Glomerular visceral epithelial cell (primary cell): Measurements from ENCODE around the gene ABHD12.
"Not testable (repeated sequence)": the region's sequence is repeated elsewhere in the genome, so short reads cannot be mapped to it uniquely, and the experiment has no call there.

ENCODE experiments used
- DNase-seq: peaks from one replicate; pipeline ENCODE4 v3.0.0-alpha.2; 2016; ENCODE audit errors: extremely low spot score

The ABHD12 gene

GRCh38 chr20:25390538-25391528 lies at the start of gene ABHD12:
ABHD12 (minus strand) TSS chr20:25390835; CDS start chr20:25390703, 132 bp downstream.
- DNase-seq: peak; percentile 99

GRCh38 chr20:25439328-25439727 lies 48.7 kb upstream of the ABHD12 start:
- DNase-seq: no peak

GRCh38 chr20:25437153-25437581 lies 46.5 kb upstream of the ABHD12 start:
- no peak for DNase-seq

- DNase-seq: no peak
Observed at GRCh38 chr20:25424536-25424935, 33.9 kb upstream of the ABHD12 start.

GRCh38 chr20:25422032-25422431 lies 31.4 kb upstream of the ABHD12 start:
- no peak for DNase-seq

GRCh38 chr20:25421102-25421501 lies 30.5 kb upstream of the ABHD12 start:
- no peak for DNase-seq

GRCh38 chr20:25418776-25419175 lies 28.1 kb upstream of the ABHD12 start:
- peak; percentile 25 for DNase-seq

- peak; percentile 26 for DNase-seq
Observed at GRCh38 chr20:25408890-25409289, 18.3 kb upstream of the ABHD12 start.

- peak; percentile 13 for DNase-seq
Observed at GRCh38 chr20:25408170-25408547, 17.5 kb upstream of the ABHD12 start.

GRCh38 chr20:25407311-25408169 lies 16.9 kb upstream of the ABHD12 start, which contains the start of gene GINS1:
GINS1 (plus strand) TSS chr20:25407673; CDS start chr20:25407821, 148 bp downstream.
- peak; percentile 96 for DNase-seq

- no peak for DNase-seq
Observed at GRCh38 chr20:25402583-25402982, 11.9 kb upstream of the ABHD12 start.

- not testable (repeated sequence) for DNase-seq
Observed at GRCh38 chr20:25400291-25400732, 9.7 kb upstream of the ABHD12 start.

GRCh38 chr20:25399037-25399430 lies 8.4 kb upstream of the ABHD12 start:
- DNase-seq: peak; percentile 82

GRCh38 chr20:25398376-25399036 lies 7.9 kb upstream of the ABHD12 start:
- no peak for DNase-seq

- no peak for DNase-seq
Observed at GRCh38 chr20:25397821-25398220, 7.2 kb upstream of the ABHD12 start.

- no peak for DNase-seq
Observed at GRCh38 chr20:25397096-25397495, 6.5 kb upstream of the ABHD12 start.

GRCh38 chr20:25394996-25395395 lies 4.4 kb upstream of the ABHD12 start:
- DNase-seq: no peak

GRCh38 chr20:25394276-25394675 lies 3.6 kb upstream of the ABHD12 start:
- no peak for DNase-seq

- DNase-seq: peak; percentile 40
Observed at GRCh38 chr20:25389858-25390537, 637 bp downstream of the ABHD12 start.

- peak; percentile 51 for DNase-seq
Observed at GRCh38 chr20:25389401-25389857, 1.2 kb downstream of the ABHD12 start.
